K562 (cell line): ENCODE data around the gene DENND2C. TPM values are rescaled to one million over a fixed set of nuclear protein-coding genes. Genes with fewer than 3 reads are reported as not detected.

Source experiments
- ATAC-seq: fragments of 200-7000 bp; cut with Tn5 transposase; 3 replicates; pipeline ENCODE4 v1.9.1; 2020; ENCODE audit warnings: moderate library complexity
- BruUV-seq: library from RNA; stranded (reverse); fragments of 400-500 nt; replicated peaks from 2 replicates; lab custom pipeline; 2021; lab: Mats Ljungman, UMichigan
- CTCF ChIA-PET: fragments of 300-600 bp; formaldehyde crosslinking; extraction: SDS; loops from one replicate; lab custom pipeline; 2021; ENCODE audit warnings: low intra/inter-chr PET ratio; lab: Yijun Ruan, JAX
- POLR2A ChIA-PET: fragments of 300-600, 350-650 bp; sonication (Branson Sonifier 250); formaldehyde crosslinking; extraction: SDS; loops from one replicate; lab custom pipeline; 2021; ENCODE audit warnings: antibody characterized with exemption, inconsistent platforms; lab: Yijun Ruan, JAX
- DNase-seq, 4 experiments: peaks; one replicate each; pipeline versions ENCODE4 v3.0.0 to v3.0.0-alpha.2; 2011 to 2018; ENCODE audit warnings: low spot score in 3 of 4, mixed read lengths in 3 of 4; ENCODE audit errors: extremely low read depth in 1 of 4
- FAIRE-seq: peaks from 2 replicates; lab custom pipeline; 2011; peaks lifted over from hg19 to GRCh38; lab: Jason Lieb, UNC
- H2AFZ ChIP-seq: 2 replicates; pipeline ENCODE4 v1.6.0; 2011; ENCODE audit warnings: low read depth, low read length, control low read depth, inconsistent platforms
- H3K27ac ChIP-seq: fragments of 200-600 bp; 3 replicates; pipeline ENCODE4 v1.8.0; 2011; ENCODE audit warnings: low read depth, mild to moderate bottlenecking, control low read depth, inconsistent platforms, low read length, moderate library complexity, mixed read lengths; ENCODE audit errors: extremely low read depth
- H3K27me3 ChIP-seq, 2 experiments: fragments of 300-600 bp in 1 of 2; 2 replicates in 1 of 2; 3 replicates in 1 of 2; pipeline versions ENCODE4 v1.6.0 to v1.8.0; 2011; ENCODE audit warnings: inconsistent platforms in 2 of 2, low read length in 2 of 2, mild to moderate bottlenecking in 1 of 2, mixed read lengths in 1 of 2, moderate library complexity in 1 of 2; ENCODE audit not compliant: control insufficient read depth in 2 of 2, insufficient read depth in 2 of 2
- H3K36me3 ChIP-seq: fragments of 300-600 bp; 3 replicates; pipeline ENCODE4 v1.8.0; 2011; ENCODE audit warnings: mild to moderate bottlenecking, low read length, inconsistent platforms; ENCODE audit not compliant: control insufficient read depth, insufficient read depth
- H3K4me1 ChIP-seq, 2 experiments: fragments of 200-600 bp in 1 of 2; replicated peaks in 1 of 2; 2 replicates in 1 of 2; 3 replicates in 1 of 2; pipeline versions ENCODE4 v1.5.1 to v1.8.0; 2011; ENCODE audit warnings: inconsistent platforms in 2 of 2, low read length in 2 of 2, mild to moderate bottlenecking in 1 of 2, mixed read lengths in 1 of 2, moderate library complexity in 1 of 2; ENCODE audit not compliant: control insufficient read depth in 2 of 2, insufficient read depth in 2 of 2
- H3K4me2 ChIP-seq: 2 replicates; pipeline ENCODE4 v1.6.1; 2011; ENCODE audit warnings: low read length, control low read depth, inconsistent platforms, mixed read lengths; ENCODE audit not compliant: insufficient read depth
- H3K4me3 ChIP-seq: fragments of 200-600 bp; sonication (generic), shearing (Covaris generic); 2 replicates; pipeline ENCODE4 v1.5.1; 2016; ENCODE audit warnings: control low read depth, inconsistent platforms
- H3K79me2 ChIP-seq: fragments of 200-600 bp; 3 replicates; pipeline ENCODE4 v1.8.0; 2011; ENCODE audit warnings: low read length, inconsistent platforms; ENCODE audit not compliant: control insufficient read depth, insufficient read depth
- H3K9ac ChIP-seq, 2 experiments: 2 replicates each; pipeline versions ENCODE4 v1.6.0 to v1.6.1; 2011; ENCODE audit warnings: low read depth in 2 of 2, low read length in 2 of 2, control low read depth in 1 of 2, inconsistent platforms in 1 of 2, mild to moderate bottlenecking in 1 of 2, mixed read lengths in 1 of 2; ENCODE audit not compliant: insufficient read depth in 1 of 2
- H3K9me1 ChIP-seq: one replicate; pipeline ENCODE4 v1.6.0; 2011; ENCODE audit warnings: inconsistent platforms, mild to moderate bottlenecking, low read length, moderate library complexity; ENCODE audit not compliant: control insufficient read depth, insufficient read depth
- H3K9me3 ChIP-seq: replicated peaks from 2 replicates; pipeline ENCODE4 v1.5.1; 2011; ENCODE audit warnings: low read depth, low read length, inconsistent platforms; ENCODE audit not compliant: control insufficient read depth, insufficient read depth
- H4K20me1 ChIP-seq: replicated peaks from 2 replicates; pipeline ENCODE4 v1.6.1; 2011; ENCODE audit warnings: low read length, inconsistent platforms, mixed read lengths; ENCODE audit not compliant: control insufficient read depth, insufficient read depth
- BCLAF1 ChIP-seq, 2 experiments: fragments of 450-650 bp in 1 of 2; IDR thresholded peaks; 2 replicates each; pipeline ENCODE4 v1.6.1; 2011 to 2017; ENCODE audit warnings: low read depth in 2 of 2, antibody characterized with exemption in 1 of 2, borderline replicate concordance in 1 of 2, low read length in 1 of 2, mild to moderate bottlenecking in 1 of 2, mixed read lengths in 1 of 2; ENCODE audit not compliant: control insufficient read depth in 1 of 2
- PHTF2 ChIP-seq: fragments of 250-450 bp; sonication (Bioruptor Pico); IDR thresholded peaks from 2 replicates; pipeline ENCODE4 v1.5.0; 2021; ENCODE audit warnings: mild to moderate bottlenecking
- POLR2A ChIP-seq: fragments of 450-650 bp; conservative IDR thresholded peaks from 2 replicates; pipeline ENCODE4 v1.6.1; 2016
- RAD21 ChIP-seq, 2 experiments: fragments of 250-450 bp in 1 of 2; fragments of 450-650 bp in 1 of 2; sonication (Bioruptor Pico) in 1 of 2; formaldehyde crosslinking in 1 of 2; IDR thresholded peaks in 1 of 2; conservative IDR thresholded peaks in 1 of 2; 2 replicates each; pipeline versions ENCODE4 v1.4.0 to v1.8.0; 2020 to 2022; ENCODE audit warnings: mild to moderate bottlenecking in 2 of 2, moderate library complexity in 1 of 2
- RBM25 ChIP-seq: fragments of 200-400 bp; formaldehyde crosslinking; IDR thresholded peaks from 2 replicates; pipeline ENCODE4 v1.6.1; 2018; ENCODE audit warnings: low read length, low read depth, moderate library complexity; ENCODE audit not compliant: severe bottlenecking
- ZBTB11 ChIP-seq, 3 experiments: fragments of 200-800 bp in 1 of 3; fragments of 250-450 bp in 1 of 3; fragments of 450-650 bp in 1 of 3; sonication (Bioruptor Pico) in 1 of 3; sonication (Bioruptor generic) in 1 of 3; formaldehyde crosslinking in 1 of 3; IDR thresholded peaks; 2 replicates each; pipeline versions ENCODE4 v1.6.1 to v1.8.0; 2016 to 2022; ENCODE audit warnings: mild to moderate bottlenecking in 2 of 3, missing genetic modification characterization in 2 of 3, missing compliant biosample characterization in 1 of 3, moderate library complexity in 1 of 3
- ZNF121 ChIP-seq: sonication (generic); formaldehyde crosslinking; conservative IDR thresholded peaks from 2 replicates; pipeline ENCODE4 v1.8.0; 2022; ENCODE audit warnings: missing genetic modification reagents
- ZNF41 ChIP-seq: fragments of 250-450 bp; sonication (Bioruptor Pico); conservative IDR thresholded peaks from 2 replicates; pipeline ENCODE4 v1.4.0; 2020; ENCODE audit warnings: mild to moderate bottlenecking
- WGBS: fragments of 100-300 bp; shearing (Covaris generic); methylation state at CpG from one replicate; pipeline ENCODE4 v1.1.6; 2016; ENCODE audit warnings: low coverage, mixed read lengths; ENCODE audit not compliant: insufficient coverage; ENCODE audit errors: missing lambda C conversion rate; 5-methylcytosine and 5-hydroxymethylcytosine counted together
- in situ Hi-C: fragments of 300-500 bp; cut with MboI; formaldehyde crosslinking; loops from 4 replicates; pipeline ENCODE4 v1.15.0; 2018; ENCODE audit warnings: inconsistent platforms, mixed read lengths
- intact Hi-C: fragments of 100-400 bp; cut with micrococcal nuclease; formaldehyde crosslinking; loops from 2 replicates; pipeline ENCODE4 v1.14.2; 2022
- polyA plus RNA-seq, 8 experiments: library from polyadenylated mRNA; depleted of rRNA in 4 of 8; stranded (reverse) in 5 of 8; unstranded in 3 of 8; fragments of >200 nt; fragmentation: Nextera tagmentation in 2 of 8; fragmentation: Illumina TruSeq in 1 of 8; extraction: Ambion mirVana in 2 of 8; extraction: Trizol in 1 of 8; gene quantifications; 2 replicates each; pipeline versions ENCODE4 v1.2.1 to v1.2.3, GENCODE V29; 2011 to 2014; ENCODE audit warnings: inconsistent platforms in 1 of 8, missing spikeins in 1 of 8
- total RNA-seq, 7 experiments: library from RNA; depleted of rRNA in 6 of 7; stranded (reverse); fragments of >200 nt in 6 of 7; fragmentation: Illumina TruSeq in 2 of 7; extraction: Trizol in 2 of 7; gene quantifications; 2 replicates each; pipeline versions ENCODE4 v1.2.1 to v1.2.3, GENCODE V29; 2011 to 2021; ENCODE audit warnings: low replicate concordance in 1 of 7
- TF ChIP-seq, protein P1 (sequence below), 3 experiments: IDR thresholded peaks in 2 of 3; conservative IDR thresholded peaks in 1 of 3; 2 replicates each; pipeline ENCODE4 v1.5.1; 2011 to 2012; ENCODE audit warnings: low read length in 3 of 3, mild to moderate bottlenecking in 3 of 3, control low read depth in 2 of 3, improper control_type of control experiment in 1 of 3, inconsistent platforms in 1 of 3, low read depth in 1 of 3, mixed read lengths in 1 of 3, moderate library complexity in 1 of 3; ENCODE audit not compliant: insufficient read depth in 2 of 3

Gene DENND2C
- total and polyA plus RNA-seq, 9 of the 15 experiments (the other 6 are each of a cell fraction or from before 2014, with no cell fraction given) = 0.03 to 0.25 (median 0.14) TPM

DNA sequence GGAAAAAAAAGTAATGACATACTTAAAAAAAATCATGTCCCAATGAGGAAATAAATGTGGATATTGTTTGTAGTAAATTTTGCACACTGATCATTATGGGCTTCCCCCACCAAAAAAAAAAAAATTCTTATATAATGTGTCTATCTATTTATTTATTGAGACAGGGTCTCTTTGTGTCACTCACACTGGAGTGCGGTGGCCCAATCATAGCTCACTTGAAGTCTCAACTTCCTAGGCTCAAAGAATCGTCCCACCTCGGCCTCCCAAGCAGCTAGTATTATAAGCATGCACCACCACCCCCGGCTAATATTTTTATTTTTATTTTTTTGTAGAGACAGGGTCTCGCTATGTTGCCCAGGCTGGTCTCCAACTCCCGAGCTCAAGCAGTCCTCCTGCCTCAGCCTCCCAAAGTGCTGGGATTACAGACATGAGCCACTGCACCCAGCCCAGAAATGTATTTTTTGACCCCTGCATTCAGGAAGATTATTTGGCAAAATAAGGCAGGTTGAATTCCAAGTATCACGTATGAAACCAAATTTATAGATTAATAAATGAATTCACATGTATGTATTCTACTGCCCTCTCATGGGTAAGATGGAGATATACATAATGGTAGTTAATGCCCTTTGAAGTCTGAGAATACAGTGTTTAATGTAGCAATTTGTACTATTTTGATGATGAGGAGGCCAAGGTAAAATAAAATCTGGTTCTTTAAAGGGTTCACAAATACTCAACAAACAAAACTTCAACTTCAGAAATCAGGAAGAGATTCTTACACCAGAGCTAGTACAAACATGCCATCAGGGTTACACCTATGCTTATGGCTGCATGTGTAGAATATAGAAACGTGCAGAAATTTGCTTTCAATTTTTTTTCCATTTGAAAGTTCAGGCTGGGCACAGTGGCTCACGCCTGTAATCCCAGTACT is 1.4 kb upstream of the DENND2C start:
- no peaks in the 10 kb centered on the region for H3K9me3 ChIP-seq
- H3K4me2 ChIP-seq = no peak overlapping the region
- H3K79me2 ChIP-seq = no peaks in the 10 kb centered on the region
- FAIRE-seq (no peak), ATAC-seq (no peak), DNase-seq (no peak)
- H3K9me1 ChIP-seq = no peaks in the 10 kb centered on the region
- intact Hi-C loops (no loop called here), in situ Hi-C loops (no loop called here)
- ChIA-PET CTCF (interaction anchor here (1.0 to 2.7 kb wide), 2 partner anchors 324 to 693 kb away, joined by 4 to 8 read pairs; no protein-coding TSS in a partner anchor), POLR2A (interaction anchor here (1.0 kb wide), 1 partner anchor 13 kb away, joined by 4 read pairs; no protein-coding TSS in a partner anchor)
- H3K27me3 ChIP-seq = peaks cover under 1 to 17% of the 10 kb centered on the region in 2 experiments; a peak in 2 of 5 replicates
- H3K4me3 ChIP-seq = no peak overlapping the region
- H3K4me1 ChIP-seq = peaks cover 4 to 13% of the 10 kb centered on the region in 2 experiments; a peak in 3 of 5 replicates
- no peaks in the 10 kb centered on the region for H3K36me3 ChIP-seq
- no peak overlapping the region for H2AFZ ChIP-seq
- no peak overlapping the region for H3K9ac ChIP-seq
- H4K20me1 ChIP-seq = no peaks in the 10 kb centered on the region
- no TSS peak for BruUV-seq
- no peak overlapping the region for H3K27ac ChIP-seq
- 13% methylated on average over 9 of the region's 9 CpGs for WGBS
- no peak for TF ChIP-seq POLR2A
- peak in 1 of 3 experiments; percentile 36; a peak in 1 of 6 replicates for TF ChIP-seq ZBTB11 (CRISPR knock-in tag; IDR thresholded peaks at IDR 0.05)
- no peak for TF ChIP-seq ZNF41 (CRISPR knock-in tag)
- TF ChIP-seq BCLAF1 (IDR thresholded peaks at IDR 0.05; ENCODE audit: borderline replicate concordance in 1 of 2, control insufficient read depth in 1 of 2, low read depth in 2 of 2, low read length in 1 of 2) = no peak
- no peak for TF ChIP-seq PHTF2 (CRISPR knock-in tag)
- peak; percentile 37 for TF ChIP-seq RBM25
- TF ChIP-seq, protein P1, sequence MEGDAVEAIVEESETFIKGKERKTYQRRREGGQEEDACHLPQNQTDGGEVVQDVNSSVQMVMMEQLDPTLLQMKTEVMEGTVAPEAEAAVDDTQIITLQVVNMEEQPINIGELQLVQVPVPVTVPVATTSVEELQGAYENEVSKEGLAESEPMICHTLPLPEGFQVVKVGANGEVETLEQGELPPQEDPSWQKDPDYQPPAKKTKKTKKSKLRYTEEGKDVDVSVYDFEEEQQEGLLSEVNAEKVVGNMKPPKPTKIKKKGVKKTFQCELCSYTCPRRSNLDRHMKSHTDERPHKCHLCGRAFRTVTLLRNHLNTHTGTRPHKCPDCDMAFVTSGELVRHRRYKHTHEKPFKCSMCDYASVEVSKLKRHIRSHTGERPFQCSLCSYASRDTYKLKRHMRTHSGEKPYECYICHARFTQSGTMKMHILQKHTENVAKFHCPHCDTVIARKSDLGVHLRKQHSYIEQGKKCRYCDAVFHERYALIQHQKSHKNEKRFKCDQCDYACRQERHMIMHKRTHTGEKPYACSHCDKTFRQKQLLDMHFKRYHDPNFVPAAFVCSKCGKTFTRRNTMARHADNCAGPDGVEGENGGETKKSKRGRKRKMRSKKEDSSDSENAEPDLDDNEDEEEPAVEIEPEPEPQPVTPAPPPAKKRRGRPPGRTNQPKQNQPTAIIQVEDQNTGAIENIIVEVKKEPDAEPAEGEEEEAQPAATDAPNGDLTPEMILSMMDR (IDR thresholded peaks at IDR 0.05 in 2 of 3, conservative IDR thresholded peaks at IDR 0.05 in 1 of 3; ENCODE audit: insufficient read depth in 2 of 3, low read depth in 1 of 3, low read length in 3 of 3) = peak in 1 of 3 experiments; percentile 32; a peak in 3 of 6 replicates
- TF ChIP-seq ZNF121 (CRISPR knock-in tag) = peak; percentile 51; the same call in 1 of the 2 replicates
- TF ChIP-seq RAD21 (CRISPR knock-in tag; conservative IDR thresholded peaks at IDR 0.05 in 1 of 2, IDR thresholded peaks at IDR 0.05 in 1 of 2) = peak; percentile 36 to 50; a peak in 3 of 4 replicates
